Activated CD4-positive, alpha-beta T cell treated with anti-CD3 and anti-CD28 coated beads, Interleukin-2, amount 10 ng/mL, durations not matched to agents 24 days and 14 days (primary cell): ENCODE results near the gene ANXA1. TPM values are rescaled to one million over a fixed set of nuclear protein-coding genes. Genes with fewer than 3 reads are reported as not detected.
A peak's percentile ranks its signal among the peaks of the same experiment; 100 is the strongest.

Experiments used
- DNase-seq: peaks from one replicate; pipeline ENCODE4 v3.0.0; 2022
- H3K27ac Mint-ChIP-seq: one replicate; pipeline ENCODE4 v1.8.0; 2022; ENCODE audit warnings: mild to moderate bottlenecking, mixed read lengths
- H3K27me3 Mint-ChIP-seq: one replicate; pipeline ENCODE4 v1.8.0; 2022; ENCODE audit warnings: mixed read lengths
- H3K36me3 Mint-ChIP-seq: one replicate; pipeline ENCODE4 v1.8.0; 2022; ENCODE audit warnings: low read depth, mild to moderate bottlenecking, mixed read lengths
- H3K4me1 Mint-ChIP-seq: one replicate; pipeline ENCODE4 v1.8.0; 2021; ENCODE audit warnings: mixed read lengths
- H3K4me3 Mint-ChIP-seq: one replicate; pipeline ENCODE4 v1.8.0; 2022; ENCODE audit warnings: mild to moderate bottlenecking, moderate library complexity, mixed read lengths
- H3K9me3 Mint-ChIP-seq: one replicate; pipeline ENCODE4 v1.8.0; 2021; ENCODE audit warnings: mixed read lengths
- intact Hi-C: fragments of 100-400 bp; cut with micrococcal nuclease; formaldehyde crosslinking; loops from one replicate; pipeline ENCODE4 v1.15.1; 2023
- total RNA-seq: library from RNA; stranded (reverse); gene quantifications from 2 replicates; pipeline ENCODE4 v1.2.3, GENCODE V29; 2022

The ANXA1 gene
- total RNA-seq, 1 donor from 2014 or later = 37.1 TPM

GRCh38 chr9:73129941-73130685, 21.6 kb upstream of the ANXA1 start:
- Mint-ChIP-seq H3K27ac (no peak overlapping the region), H3K9me3 (peaks cover 4% of the 10 kb centered on the region), H3K36me3 (no peaks in the 10 kb centered on the region), H3K27me3 (no peaks in the 10 kb centered on the region), H3K4me3 (no peak overlapping the region), H3K4me1 (peaks cover 34% of the 10 kb centered on the region)
- no peak for DNase-seq
- intact Hi-C loops = loop anchor here (5.0 kb wide), 2 partner anchors 1897 to 1957 kb away; partner anchors contain the start of genes CARNMT1, NMRK1 and OSTF1

- Mint-ChIP-seq H3K27ac (peak overlapping the region; percentile 91), H3K4me1 (peaks cover 37% of the 10 kb centered on the region), H3K4me3 (peak overlapping the region; percentile 82)
These were observed 20.2 kb upstream of the ANXA1 start for GRCh38 chr9:73131461-73131860.

GRCh38 chr9:73132034-73132776, 19.5 kb upstream of the ANXA1 start:
- Mint-ChIP-seq H3K27ac (peak overlapping the region; percentile 91), H3K27me3 (no peaks in the 10 kb centered on the region), H3K36me3 (no peaks in the 10 kb centered on the region), H3K4me3 (peak overlapping the region; percentile 82), H3K4me1 (peaks cover 40% of the 10 kb centered on the region), H3K9me3 (peaks cover 4% of the 10 kb centered on the region)
- DNase-seq = peak; percentile 93
- intact Hi-C loops = loop anchor here (1.0 to 5.0 kb wide), 6 partner anchors 10 to 1955 kb away; partner anchors contain the start of genes CARNMT1, NMRK1 and OSTF1

More at GRCh38 chr9:73131461-73131860, 20.2 kb upstream of the ANXA1 start:
- Mint-ChIP-seq H3K27me3 (no peaks in the 10 kb centered on the region), H3K36me3 (no peaks in the 10 kb centered on the region), H3K9me3 (peaks cover 4% of the 10 kb centered on the region)
- no peak for DNase-seq
- intact Hi-C loops = loop anchor here (5.0 kb wide), 2 partner anchors 1896 to 1956 kb away; partner anchors contain the start of genes CARNMT1, NMRK1 and OSTF1

- peaks cover 36% of the 10 kb centered on the region for H3K4me1 Mint-ChIP-seq
- peak overlapping the region; percentile 82 for H3K4me3 Mint-ChIP-seq
- H3K36me3 Mint-ChIP-seq = no peaks in the 10 kb centered on the region
- DNase-seq = no peak
- H3K27me3 Mint-ChIP-seq = no peaks in the 10 kb centered on the region
- intact Hi-C loops = loop anchor here (5.0 kb wide), 2 partner anchors 1894 to 1954 kb away; partner anchors contain the start of genes CARNMT1, NMRK1 and OSTF1
- peak overlapping the region; percentile 91 for H3K27ac Mint-ChIP-seq
- peaks cover 4% of the 10 kb centered on the region for H3K9me3 Mint-ChIP-seq
These were observed 18.5 kb upstream of the ANXA1 start for GRCh38 chr9:73133022-73133651.

GRCh38 chr9:73133921-73134407, 17.7 kb upstream of the ANXA1 start:
- peak overlapping the region; percentile 69 for H3K27ac Mint-ChIP-seq
- H3K4me1 Mint-ChIP-seq = peaks cover 32% of the 10 kb centered on the region
- H3K27me3 Mint-ChIP-seq = no peaks in the 10 kb centered on the region
- H3K36me3 Mint-ChIP-seq = no peaks in the 10 kb centered on the region
- no peak for DNase-seq
- peak overlapping the region; percentile 13 for H3K4me3 Mint-ChIP-seq
- peaks cover 4% of the 10 kb centered on the region for H3K9me3 Mint-ChIP-seq
- intact Hi-C loops = loop anchor here (5.0 kb wide), 2 partner anchors 1893 to 1953 kb away; partner anchors contain the start of genes CARNMT1, NMRK1 and OSTF1

GRCh38 chr9:73135394-73135793, 16.3 kb upstream of the ANXA1 start:
- no peak for DNase-seq
- Mint-ChIP-seq H3K4me1 (peaks cover 25% of the 10 kb centered on the region), H3K4me3 (no peak overlapping the region), H3K9me3 (no peaks in the 10 kb centered on the region), H3K27ac (no peak overlapping the region), H3K27me3 (no peaks in the 10 kb centered on the region), H3K36me3 (no peaks in the 10 kb centered on the region)
- intact Hi-C loops = loop anchor here (1.0 kb wide), 1 partner anchor 8 kb away; no protein-coding TSS in a partner anchor

DNA sequence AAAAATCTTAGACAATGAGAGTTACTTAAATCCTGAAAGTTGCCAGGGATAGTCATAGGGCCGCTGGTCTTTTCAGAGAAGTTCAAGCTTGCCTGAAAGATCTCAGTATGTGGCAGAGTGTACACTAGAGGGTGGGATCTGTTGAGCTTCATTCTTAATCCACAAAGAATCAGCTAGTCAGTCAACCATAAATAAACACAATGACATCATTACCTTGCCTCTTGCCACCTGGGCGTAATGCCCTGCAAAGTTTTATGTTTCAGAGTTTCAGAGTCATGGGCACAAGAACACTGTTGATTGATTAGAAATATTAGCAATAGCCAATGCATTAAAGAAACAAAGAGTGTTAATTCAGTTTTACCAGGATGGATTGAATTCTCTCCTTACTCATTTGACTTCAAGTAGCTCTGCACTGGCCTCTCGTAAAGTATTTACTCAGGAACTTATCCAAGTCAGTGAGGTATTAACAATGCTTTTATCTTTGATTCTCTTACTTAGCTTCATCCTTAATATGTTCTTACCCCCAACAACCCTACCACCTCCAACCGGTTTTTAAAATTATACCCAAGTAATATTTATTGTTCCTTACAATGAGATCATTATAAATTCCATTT, 14.3 kb upstream of the ANXA1 start:
- no peak overlapping the region for H3K27ac Mint-ChIP-seq
- peaks cover 19% of the 10 kb centered on the region for H3K4me1 Mint-ChIP-seq
- H3K27me3 Mint-ChIP-seq = no peaks in the 10 kb centered on the region
- H3K4me3 Mint-ChIP-seq = no peak overlapping the region
- peaks cover 8% of the 10 kb centered on the region for H3K9me3 Mint-ChIP-seq
- no peaks in the 10 kb centered on the region for H3K36me3 Mint-ChIP-seq
- intact Hi-C loops = no loop called here
- DNase-seq = no peak

GRCh38 chr9:73137914-73138313, 13.8 kb upstream of the ANXA1 start:
- intact Hi-C loops = no loop called here

GRCh38 chr9:73138516-73138915, 13.1 kb upstream of the ANXA1 start:
- peaks cover 19% of the 10 kb centered on the region for H3K4me1 Mint-ChIP-seq
- no peak overlapping the region for H3K4me3 Mint-ChIP-seq
- no peak overlapping the region for H3K27ac Mint-ChIP-seq
- intact Hi-C loops = no loop called here
- H3K36me3 Mint-ChIP-seq = no peaks in the 10 kb centered on the region
- DNase-seq = no peak
- peaks cover 8% of the 10 kb centered on the region for H3K9me3 Mint-ChIP-seq
- no peaks in the 10 kb centered on the region for H3K27me3 Mint-ChIP-seq

More at GRCh38 chr9:73137914-73138313, 13.8 kb upstream of the ANXA1 start:
- no peaks in the 10 kb centered on the region for H3K36me3 Mint-ChIP-seq
- H3K4me1 Mint-ChIP-seq = peaks cover 18% of the 10 kb centered on the region
- H3K27me3 Mint-ChIP-seq = no peaks in the 10 kb centered on the region
- H3K27ac Mint-ChIP-seq = no peak overlapping the region
- H3K9me3 Mint-ChIP-seq = peaks cover 8% of the 10 kb centered on the region
- no peak for DNase-seq
- no peak overlapping the region for H3K4me3 Mint-ChIP-seq

GRCh38 chr9:73141282-73141681, 10.4 kb upstream of the ANXA1 start:
- Mint-ChIP-seq H3K36me3 (no peaks in the 10 kb centered on the region), H3K27me3 (no peaks in the 10 kb centered on the region), H3K9me3 (peaks cover 8% of the 10 kb centered on the region), H3K4me3 (no peak overlapping the region), H3K4me1 (peaks cover 25% of the 10 kb centered on the region), H3K27ac (no peak overlapping the region)
- no peak for DNase-seq
- intact Hi-C loops = no loop called here

GRCh38 chr9:73143711-73144328, 7.8 kb upstream of the ANXA1 start:
- Mint-ChIP-seq H3K27ac (no peak overlapping the region), H3K4me1 (peaks cover 31% of the 10 kb centered on the region), H3K9me3 (peaks cover 12% of the 10 kb centered on the region), H3K36me3 (no peaks in the 10 kb centered on the region), H3K4me3 (no peak overlapping the region), H3K27me3 (no peaks in the 10 kb centered on the region)
- DNase-seq = no peak
- intact Hi-C loops = loop anchor here (1.0 kb wide), 1 partner anchor 9 kb away; no protein-coding TSS in a partner anchor

- Mint-ChIP-seq H3K36me3 (peaks cover 2% of the 10 kb centered on the region), H3K4me3 (no peak overlapping the region), H3K27ac (no peak overlapping the region), H3K9me3 (peaks cover 12% of the 10 kb centered on the region), H3K27me3 (no peaks in the 10 kb centered on the region), H3K4me1 (peaks cover 42% of the 10 kb centered on the region)
- intact Hi-C loops = loop anchor here (5.0 kb wide), 1 partner anchor 799 kb away; no protein-coding TSS in a partner anchor
- DNase-seq = no peak
These were observed 5.4 kb upstream of the ANXA1 start for GRCh38 chr9:73146111-73146815.
